Liver (tissue), 3 donors: ENCODE data around the gene VWA3B.

Experiments
- EGR1 ChIP-seq, 2 donors: IDR thresholded peaks; 2 replicates each; pipeline ENCODE4 v1.6.1; 2016 to 2018; ENCODE audit warnings: antibody characterized with exemption in 2 of 2, low read depth in 2 of 2
- RAD21 ChIP-seq, 2 donors: IDR thresholded peaks; 2 replicates each; pipeline ENCODE4 v1.6.1; 2016; ENCODE audit warnings: antibody characterized with exemption in 2 of 2, mild to moderate bottlenecking in 2 of 2
- TAF1 ChIP-seq: conservative IDR thresholded peaks from 2 replicates; pipeline ENCODE4 v1.6.1; 2016; ENCODE audit warnings: antibody characterized with exemption, mild to moderate bottlenecking
- YY1 ChIP-seq: IDR thresholded peaks from 2 replicates; pipeline ENCODE4 v1.6.1; 2016; ENCODE audit warnings: antibody characterized with exemption, mild to moderate bottlenecking
- TF ChIP-seq, protein P1 (sequence below): IDR thresholded peaks from 2 replicates; pipeline ENCODE4 v1.6.1; 2016; ENCODE audit warnings: antibody characterized with exemption, mild to moderate bottlenecking
- TF ChIP-seq, protein P2 (sequence below): fragments of 150-350 bp; IDR thresholded peaks from 2 replicates; pipeline ENCODE4 v1.5.1; 2017; ENCODE audit warnings: improper control_type of control experiment, low read depth, low read length; ENCODE audit not compliant: missing input control
- donor health status: healthy.
- donor health status: healthy.

DNA sequence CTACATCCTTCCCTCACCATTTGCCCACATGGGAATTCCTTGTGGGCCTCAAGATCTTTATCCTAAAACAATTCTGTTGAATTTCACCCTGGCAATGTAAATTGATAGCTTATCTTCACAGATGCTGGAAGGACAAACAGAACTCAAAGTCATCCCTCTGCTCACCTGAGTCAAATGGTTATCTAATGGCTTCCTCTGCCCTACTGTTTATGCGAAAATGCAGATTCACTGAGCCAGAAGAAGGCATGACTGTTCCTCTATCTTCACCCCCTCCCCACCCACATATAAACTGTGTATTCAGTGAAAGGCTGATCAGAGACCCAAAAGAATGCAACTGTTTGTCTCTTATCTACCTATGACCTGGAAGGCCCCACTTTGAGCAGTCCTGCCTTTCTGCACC is 43.9 kb upstream of the VWA3B start:
- TF ChIP-seq, protein P1, sequence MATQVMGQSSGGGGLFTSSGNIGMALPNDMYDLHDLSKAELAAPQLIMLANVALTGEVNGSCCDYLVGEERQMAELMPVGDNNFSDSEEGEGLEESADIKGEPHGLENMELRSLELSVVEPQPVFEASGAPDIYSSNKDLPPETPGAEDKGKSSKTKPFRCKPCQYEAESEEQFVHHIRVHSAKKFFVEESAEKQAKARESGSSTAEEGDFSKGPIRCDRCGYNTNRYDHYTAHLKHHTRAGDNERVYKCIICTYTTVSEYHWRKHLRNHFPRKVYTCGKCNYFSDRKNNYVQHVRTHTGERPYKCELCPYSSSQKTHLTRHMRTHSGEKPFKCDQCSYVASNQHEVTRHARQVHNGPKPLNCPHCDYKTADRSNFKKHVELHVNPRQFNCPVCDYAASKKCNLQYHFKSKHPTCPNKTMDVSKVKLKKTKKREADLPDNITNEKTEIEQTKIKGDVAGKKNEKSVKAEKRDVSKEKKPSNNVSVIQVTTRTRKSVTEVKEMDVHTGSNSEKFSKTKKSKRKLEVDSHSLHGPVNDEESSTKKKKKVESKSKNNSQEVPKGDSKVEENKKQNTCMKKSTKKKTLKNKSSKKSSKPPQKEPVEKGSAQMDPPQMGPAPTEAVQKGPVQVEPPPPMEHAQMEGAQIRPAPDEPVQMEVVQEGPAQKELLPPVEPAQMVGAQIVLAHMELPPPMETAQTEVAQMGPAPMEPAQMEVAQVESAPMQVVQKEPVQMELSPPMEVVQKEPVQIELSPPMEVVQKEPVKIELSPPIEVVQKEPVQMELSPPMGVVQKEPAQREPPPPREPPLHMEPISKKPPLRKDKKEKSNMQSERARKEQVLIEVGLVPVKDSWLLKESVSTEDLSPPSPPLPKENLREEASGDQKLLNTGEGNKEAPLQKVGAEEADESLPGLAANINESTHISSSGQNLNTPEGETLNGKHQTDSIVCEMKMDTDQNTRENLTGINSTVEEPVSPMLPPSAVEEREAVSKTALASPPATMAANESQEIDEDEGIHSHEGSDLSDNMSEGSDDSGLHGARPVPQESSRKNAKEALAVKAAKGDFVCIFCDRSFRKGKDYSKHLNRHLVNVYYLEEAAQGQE: no peak
- TF ChIP-seq, protein P2, sequence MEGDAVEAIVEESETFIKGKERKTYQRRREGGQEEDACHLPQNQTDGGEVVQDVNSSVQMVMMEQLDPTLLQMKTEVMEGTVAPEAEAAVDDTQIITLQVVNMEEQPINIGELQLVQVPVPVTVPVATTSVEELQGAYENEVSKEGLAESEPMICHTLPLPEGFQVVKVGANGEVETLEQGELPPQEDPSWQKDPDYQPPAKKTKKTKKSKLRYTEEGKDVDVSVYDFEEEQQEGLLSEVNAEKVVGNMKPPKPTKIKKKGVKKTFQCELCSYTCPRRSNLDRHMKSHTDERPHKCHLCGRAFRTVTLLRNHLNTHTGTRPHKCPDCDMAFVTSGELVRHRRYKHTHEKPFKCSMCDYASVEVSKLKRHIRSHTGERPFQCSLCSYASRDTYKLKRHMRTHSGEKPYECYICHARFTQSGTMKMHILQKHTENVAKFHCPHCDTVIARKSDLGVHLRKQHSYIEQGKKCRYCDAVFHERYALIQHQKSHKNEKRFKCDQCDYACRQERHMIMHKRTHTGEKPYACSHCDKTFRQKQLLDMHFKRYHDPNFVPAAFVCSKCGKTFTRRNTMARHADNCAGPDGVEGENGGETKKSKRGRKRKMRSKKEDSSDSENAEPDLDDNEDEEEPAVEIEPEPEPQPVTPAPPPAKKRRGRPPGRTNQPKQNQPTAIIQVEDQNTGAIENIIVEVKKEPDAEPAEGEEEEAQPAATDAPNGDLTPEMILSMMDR: no peak
- no peak for TF ChIP-seq YY1
- no peak for TF ChIP-seq EGR1 (IDR thresholded peaks at IDR 0.05; ENCODE audit: low read depth in 2 of 2)
- no peak for TF ChIP-seq RAD21 (IDR thresholded peaks at IDR 0.05)
- no peak for TF ChIP-seq TAF1
